GM18870 (cell line): Measurements from ENCODE around the gene KLRC4.
"Not testable (repeated sequence)": the region's sequence is repeated elsewhere in the genome, so short reads cannot be mapped to it uniquely, and the experiment has no call there.

Source experiments
- ATAC-seq: cut with Tn5 transposase; IDR thresholded peaks from one replicate; pipeline ENCODE4 v1.9.1; 2021; ENCODE audit warnings: moderate library complexity; ENCODE audit not compliant: unreplicated experiment

Gene KLRC4

GRCh38 chr12:10368206-10369171 is 41.1 kb downstream of the KLRC4 start:
- no peak for ATAC-seq

- ATAC-seq = not testable (repeated sequence)
Measured at GRCh38 chr12:10367714-10368113, 41.8 kb downstream of the KLRC4 start.

- no peak for ATAC-seq
Measured at GRCh38 chr12:10366875-10367274, 42.7 kb downstream of the KLRC4 start.

- ATAC-seq = no peak
Measured at GRCh38 chr12:10365696-10366405, 43.7 kb downstream of the KLRC4 start.

- peak; percentile 52 for ATAC-seq
Measured at GRCh38 chr12:10364815-10365622, 44.5 kb downstream of the KLRC4 start.

- peak; percentile 89 for ATAC-seq
Measured at GRCh38 chr12:10363914-10364814, 45.4 kb downstream of the KLRC4 start.

- ATAC-seq = no peak
Measured at GRCh38 chr12:10363658-10363913, 46.0 kb downstream of the KLRC4 start.

- ATAC-seq = no peak
Measured at GRCh38 chr12:10362828-10363657, 46.5 kb downstream of the KLRC4 start.

GRCh38 chr12:10362325-10362724 is 47.2 kb downstream of the KLRC4 start:
- no peak for ATAC-seq

- ATAC-seq = no peak
Measured at GRCh38 chr12:10361622-10362021, 47.9 kb downstream of the KLRC4 start.

- ATAC-seq = no peak
Measured at GRCh38 chr12:10361084-10361483, 48.5 kb downstream of the KLRC4 start.

- no peak for ATAC-seq
Measured at GRCh38 chr12:10358969-10359368, 50.6 kb downstream of the KLRC4 start.

- ATAC-seq = no peak
Measured at GRCh38 chr12:10358131-10358530, 51.4 kb downstream of the KLRC4 start.
